Prostate gland (tissue), 2 donors: Measurements from ENCODE around the gene TMED6. TPM values are rescaled to one million over a fixed set of nuclear protein-coding genes. Genes with fewer than 3 reads are reported as not detected.

Experiments
- DNase-seq: peaks from one replicate; pipeline ENCODE4 v3.0.0-alpha.2; 2019; ENCODE audit warnings: low spot score
- H3K27ac ChIP-seq, 2 donors: fragments of 200-600 bp; sonication (generic); 2 replicates each; pipeline ENCODE4 v1.5.1; 2017 to 2019
- H3K27me3 ChIP-seq: fragments of 200-600 bp; sonication (generic); replicated peaks from 2 replicates; pipeline ENCODE4 v1.5.1; 2019; ENCODE audit not compliant: insufficient read depth
- H3K36me3 ChIP-seq, 2 donors: fragments of 200-600 bp; sonication (generic); 1 replicate in 1 of 2; 2 replicates in 1 of 2; pipeline versions ENCODE4 v1.5.1 to v1.8.1; 2017 to 2019
- H3K4me1 ChIP-seq: fragments of 200-600 bp; sonication (generic); replicated peaks from 2 replicates; pipeline ENCODE4 v1.5.1; 2019
- H3K4me3 ChIP-seq, 2 donors: fragments of 200-600 bp; sonication (generic); 2 replicates each; pipeline ENCODE4 v1.5.1; 2017 to 2019
- H3K9me3 ChIP-seq: fragments of 200-600 bp; sonication (generic); 2 replicates; pipeline ENCODE4 v1.5.1; 2017
- POLR2A ChIP-seq: fragments of 450-650 bp; IDR thresholded peaks from one replicate; pipeline ENCODE4 v1.6.1; 2016; ENCODE audit warnings: antibody characterized with exemption, mild to moderate bottlenecking
- POLR2AphosphoS5 ChIP-seq: sonication (generic); formaldehyde crosslinking; IDR thresholded peaks from one replicate; pipeline ENCODE4 v1.6.1; 2017; ENCODE audit warnings: antibody characterized with exemption
- WGBS: methylation state at CpG from one replicate; pipeline ENCODE4 v1.1.5; 2018; 5-methylcytosine and 5-hydroxymethylcytosine counted together
- intact Hi-C: fragments of 100-400 bp; cut with DNase I; formaldehyde crosslinking; loops from one replicate; pipeline ENCODE4 v1.14.2; 2022
- total RNA-seq, 2 donors: library from RNA; depleted of rRNA; stranded (reverse); fragments of >200 nt; gene quantifications; one replicate each; pipeline ENCODE4 v1.1.0, GENCODE V29; 2016
- TF ChIP-seq, protein P1 (sequence below), 4 experiments: fragments of 200-600 bp in 2 of 4; fragments of 450-650 bp in 2 of 4; sonication (generic) in 2 of 4; IDR thresholded peaks; 1 replicate in 3 of 4; 2 replicates in 1 of 4; pipeline ENCODE4 v1.5.1; 2016 to 2019; ENCODE audit warnings: antibody characterized with exemption in 4 of 4, mild to moderate bottlenecking in 2 of 4, moderate library complexity in 2 of 4

Gene TMED6
- total RNA-seq, 2 donors from 2014 or later: 1.1 TPM; not detected in 1

DNA sequence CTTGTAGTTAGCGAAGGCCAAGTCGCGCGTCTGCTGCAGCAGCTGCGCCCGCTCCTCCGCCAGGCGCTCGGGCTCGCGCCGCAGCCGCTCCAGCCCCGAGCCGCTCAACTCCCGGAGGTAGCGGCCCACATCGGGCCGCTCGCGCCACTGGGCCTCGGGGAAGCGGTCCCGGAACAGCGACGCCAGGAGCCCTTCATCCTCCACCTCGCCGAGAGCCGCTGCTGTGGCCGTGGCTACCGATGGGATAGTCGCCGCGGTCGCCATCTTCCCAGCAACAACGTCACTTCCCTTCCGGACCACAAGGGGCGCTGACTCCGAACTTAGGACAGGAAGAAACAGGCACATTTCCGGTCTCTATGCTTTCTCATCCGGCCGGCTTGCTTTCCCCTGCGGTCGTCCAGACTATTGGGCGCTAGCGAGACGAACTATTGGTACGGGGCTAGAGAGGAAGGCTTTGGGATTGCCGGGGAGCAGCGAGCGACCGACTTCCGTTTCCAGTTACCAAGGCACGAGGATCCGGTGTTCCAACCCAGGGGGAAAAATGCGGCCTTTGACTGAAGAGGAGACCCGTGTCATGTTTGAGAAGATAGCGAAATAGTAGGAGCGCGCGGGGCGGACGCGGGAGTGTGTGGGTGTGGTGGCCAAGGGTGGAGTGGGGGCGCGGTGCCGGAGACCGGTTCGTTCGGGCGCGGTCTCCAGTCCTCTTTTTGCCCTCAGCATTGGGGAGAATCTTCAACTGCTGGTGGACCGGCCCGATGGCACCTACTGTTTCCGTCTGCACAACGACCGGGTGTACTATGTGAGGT is 12.1 kb downstream of the TMED6 start, which contains the start of the genes COG8 and NIP7:
COG8 (minus strand) TSS at position 276 of the 806 bp plus-strand sequence; CDS start at position 264, 12 bp downstream.
NIP7 (plus strand) TSS at position 484 of the 806 bp plus-strand sequence; CDS start at position 542, 58 bp downstream.
- Histone ChIP-seq H3K4me1 (peaks cover 5% of the 10 kb centered on the region), H3K4me3 (peak within 1 kb of the TSS; percentile 79 to 94), H3K27me3 (no peaks in the 10 kb centered on the region), H3K27ac (peak within 1 kb of the TSS; percentile 84 to 93), H3K36me3 (peaks cover 4 to 10% of the 10 kb centered on the region in 2 donors), H3K9me3 (no peaks in the 10 kb centered on the region)
- WGBS: under 1% methylated on average over 58 of the region's 77 CpGs
- peak; percentile 97 for DNase-seq
- intact Hi-C loops: no loop called here
- peak; percentile 46 for TF ChIP-seq POLR2A
- TF ChIP-seq POLR2AphosphoS5: peak; percentile 98
- TF ChIP-seq, protein P1, sequence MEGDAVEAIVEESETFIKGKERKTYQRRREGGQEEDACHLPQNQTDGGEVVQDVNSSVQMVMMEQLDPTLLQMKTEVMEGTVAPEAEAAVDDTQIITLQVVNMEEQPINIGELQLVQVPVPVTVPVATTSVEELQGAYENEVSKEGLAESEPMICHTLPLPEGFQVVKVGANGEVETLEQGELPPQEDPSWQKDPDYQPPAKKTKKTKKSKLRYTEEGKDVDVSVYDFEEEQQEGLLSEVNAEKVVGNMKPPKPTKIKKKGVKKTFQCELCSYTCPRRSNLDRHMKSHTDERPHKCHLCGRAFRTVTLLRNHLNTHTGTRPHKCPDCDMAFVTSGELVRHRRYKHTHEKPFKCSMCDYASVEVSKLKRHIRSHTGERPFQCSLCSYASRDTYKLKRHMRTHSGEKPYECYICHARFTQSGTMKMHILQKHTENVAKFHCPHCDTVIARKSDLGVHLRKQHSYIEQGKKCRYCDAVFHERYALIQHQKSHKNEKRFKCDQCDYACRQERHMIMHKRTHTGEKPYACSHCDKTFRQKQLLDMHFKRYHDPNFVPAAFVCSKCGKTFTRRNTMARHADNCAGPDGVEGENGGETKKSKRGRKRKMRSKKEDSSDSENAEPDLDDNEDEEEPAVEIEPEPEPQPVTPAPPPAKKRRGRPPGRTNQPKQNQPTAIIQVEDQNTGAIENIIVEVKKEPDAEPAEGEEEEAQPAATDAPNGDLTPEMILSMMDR (IDR thresholded peaks at IDR 0.05): peak; percentile 89 to 95 (median 95)

DNA sequence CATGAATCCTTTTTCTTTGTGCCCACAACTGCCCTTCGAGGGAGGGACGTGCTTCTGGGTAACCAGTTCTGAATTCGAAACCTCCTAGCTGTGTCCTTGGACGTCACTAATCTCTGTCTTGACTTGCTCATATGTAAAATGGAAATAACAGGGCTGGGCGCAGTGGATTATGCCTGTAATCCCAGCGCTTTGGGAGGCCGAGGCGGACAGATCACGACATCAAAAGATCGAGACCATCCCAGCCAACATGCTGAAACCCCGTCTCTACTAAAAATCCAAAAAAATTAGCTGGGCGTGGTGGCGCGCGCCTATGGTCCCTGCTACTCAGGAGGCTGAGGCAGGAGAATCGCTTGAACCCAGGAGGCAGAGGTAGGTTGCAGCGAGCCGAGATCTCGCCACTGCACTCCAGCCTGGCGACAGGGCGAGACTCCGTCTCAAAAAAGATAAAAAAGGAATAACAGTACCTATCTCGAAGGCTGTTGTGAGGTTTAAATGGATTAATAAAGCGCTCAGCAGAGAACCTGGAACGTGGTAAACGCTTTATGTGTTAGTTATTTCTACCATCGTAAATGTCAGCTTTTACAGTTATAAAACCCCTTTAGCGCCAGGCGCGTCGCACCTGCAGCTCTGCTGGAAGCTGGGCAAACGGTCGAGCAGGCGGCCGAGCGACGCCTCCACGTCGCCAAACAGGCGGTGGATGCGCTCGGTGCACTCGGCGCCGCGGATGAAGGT is 12.9 kb downstream of the TMED6 start:
- TF ChIP-seq POLR2A (no peak), POLR2AphosphoS5 (no peak)
- WGBS: 18% methylated on average over 46 of the region's 46 CpGs
- H3K4me1 ChIP-seq: peaks cover 5% of the 10 kb centered on the region
- H3K27me3 ChIP-seq: no peaks in the 10 kb centered on the region
- H3K9me3 ChIP-seq: no peaks in the 10 kb centered on the region
- peak overlapping the region; percentile 84 to 93 for H3K27ac ChIP-seq
- peaks cover 4 to 11% of the 10 kb centered on the region in 2 donors for H3K36me3 ChIP-seq
- intact Hi-C loops: no loop called here
- DNase-seq: no peak
- peak overlapping the region; percentile 79 to 94 for H3K4me3 ChIP-seq

DNA sequence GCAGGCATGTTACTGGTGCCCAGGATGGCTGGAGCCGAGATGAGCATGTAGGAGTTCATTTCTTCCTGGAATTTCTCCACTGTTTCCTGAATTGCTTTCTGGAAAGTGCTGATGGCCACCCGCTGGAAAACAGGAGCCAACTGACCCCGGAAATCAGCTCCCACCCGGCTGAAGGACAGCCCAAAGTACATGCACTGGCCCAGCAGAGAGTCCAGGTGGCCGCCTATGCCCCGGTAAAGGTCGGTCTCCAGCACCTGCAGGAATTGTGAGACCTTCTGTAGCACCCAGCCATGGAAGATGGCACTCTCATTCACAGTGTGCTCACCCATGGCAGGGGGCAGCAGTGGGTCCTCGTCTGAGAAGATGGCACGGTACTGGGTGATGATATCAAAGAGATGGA is 16.9 kb downstream of the TMED6 start:
- no peak overlapping the region for H3K27ac ChIP-seq
- H3K9me3 ChIP-seq: no peaks in the 10 kb centered on the region
- TF ChIP-seq POLR2AphosphoS5: no peak
- TF ChIP-seq, protein P1 (IDR thresholded peaks at IDR 0.05): no peak
- TF ChIP-seq POLR2A: no peak
- H3K36me3 ChIP-seq: peaks cover 9 to 19% of the 10 kb centered on the region in 2 donors
- no peak for DNase-seq
- H3K4me3 ChIP-seq: no peak overlapping the region
- intact Hi-C loops: no loop called here
- 93% methylated on average over 9 of the region's 9 CpGs for WGBS
- H3K27me3 ChIP-seq: no peaks in the 10 kb centered on the region
- no peaks in the 10 kb centered on the region for H3K4me1 ChIP-seq

DNA sequence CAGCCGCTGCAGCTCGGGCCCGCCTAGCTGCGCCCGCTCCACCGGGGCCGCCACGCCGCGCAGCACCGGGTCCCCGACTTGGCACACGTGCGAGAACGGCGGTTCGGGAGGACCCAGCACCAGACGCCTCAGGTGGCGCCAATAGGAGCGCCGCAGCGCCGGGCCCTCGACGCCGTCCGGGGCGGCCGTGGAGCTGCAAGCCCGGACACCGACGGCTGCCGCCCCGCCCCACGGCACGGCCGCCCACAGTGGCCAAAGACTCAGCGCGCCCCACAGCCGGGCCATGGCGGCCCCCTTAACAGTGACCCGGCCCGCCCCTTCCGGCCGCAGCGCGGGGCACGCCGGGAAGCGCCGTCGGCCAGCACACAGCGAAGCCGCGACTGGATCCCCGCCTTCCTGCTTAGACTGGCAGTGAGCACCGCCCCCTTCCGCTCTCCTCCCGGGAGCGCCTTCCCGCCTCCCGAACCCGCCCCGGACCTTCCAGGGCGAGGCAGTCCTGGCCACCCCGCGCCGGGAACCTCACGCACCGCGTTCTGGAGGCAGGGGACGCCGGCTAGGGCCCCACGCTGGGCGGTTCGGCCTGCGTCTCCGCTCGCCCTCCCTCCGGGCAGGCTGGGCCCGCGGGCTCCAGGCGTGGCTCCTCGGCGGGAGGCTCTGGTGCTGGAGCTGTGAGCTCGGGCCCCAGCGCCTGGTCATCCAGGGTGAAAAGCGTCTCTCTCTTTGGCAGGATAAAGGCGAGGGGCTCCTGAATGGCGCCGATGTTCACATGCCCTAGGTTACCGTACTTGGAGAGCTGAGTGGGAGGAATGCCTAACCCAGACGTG is 21.1 kb downstream of the TMED6 start, which contains the start of gene PDF:
PDF (minus strand) TSS at position 303 of the 824 bp plus-strand sequence; CDS start at position 285, 18 bp downstream.
- Histone ChIP-seq H3K9me3 (no peaks in the 10 kb centered on the region), H3K4me3 (peak within 1 kb of the TSS; percentile 85 to 92), H3K27ac (peak within 1 kb of the TSS; percentile 87 to 90), H3K4me1 (peaks cover 14% of the 10 kb centered on the region), H3K27me3 (no peaks in the 10 kb centered on the region), H3K36me3 (peaks cover 9 to 19% of the 10 kb centered on the region in 2 donors)
- under 1% methylated on average over 49 of the region's 93 CpGs for WGBS
- peak; percentile 96 for DNase-seq
- TF ChIP-seq, protein P1 (IDR thresholded peaks at IDR 0.05): peak in 2 of 4 experiments; percentile 36 to 45
- TF ChIP-seq POLR2AphosphoS5 (peak; percentile 95), POLR2A (peak; percentile 75)
- intact Hi-C loops: no loop called here
